Adrenal gland (tissue), 5 donors: ENCODE data around the gene SYT5.

Experiments used
- POLR2A ChIP-seq, 2 donors: fragments of 450-650 bp; IDR thresholded peaks; one replicate each; pipeline ENCODE4 v1.6.1; 2017; ENCODE audit warnings: antibody characterized with exemption in 2 of 2, mild to moderate bottlenecking in 2 of 2, moderate library complexity in 1 of 2
- TF ChIP-seq, protein P1 (sequence below), 6 experiments: fragments of 450-650 bp in 4 of 6; fragments of 200-600 bp in 2 of 6; sonication (generic) in 1 of 6; IDR thresholded peaks; 1 replicate in 5 of 6; 2 replicates in 1 of 6; pipeline versions ENCODE4 v1.5.1 to v1.8.0; 2016 to 2021; ENCODE audit warnings: antibody characterized with exemption in 6 of 6, mild to moderate bottlenecking in 2 of 6, moderate library complexity in 1 of 6
- donor health status: DM: no; HTN: no; CAD: no.

DNA sequence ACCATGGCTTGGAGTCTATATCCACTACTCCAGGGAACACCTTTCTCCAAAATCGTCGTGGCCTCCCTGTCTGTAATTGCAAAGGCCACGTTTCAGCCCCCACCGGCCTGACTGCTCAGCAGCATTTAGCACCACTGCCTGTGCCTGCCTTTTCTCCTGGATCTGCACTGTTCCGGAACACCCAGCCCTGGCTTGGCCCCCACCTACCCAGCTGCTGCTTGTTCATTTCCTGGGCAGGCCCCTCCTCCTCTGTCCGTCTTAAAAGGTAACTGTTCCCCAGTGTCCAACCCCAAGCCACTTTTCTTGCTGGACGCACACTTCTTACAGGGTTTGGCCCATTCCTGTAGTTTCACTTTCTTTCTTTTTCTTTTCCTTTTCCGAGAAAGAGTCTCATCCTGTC is 8.5 kb upstream of the SYT5 start:
- TF ChIP-seq, protein P1, sequence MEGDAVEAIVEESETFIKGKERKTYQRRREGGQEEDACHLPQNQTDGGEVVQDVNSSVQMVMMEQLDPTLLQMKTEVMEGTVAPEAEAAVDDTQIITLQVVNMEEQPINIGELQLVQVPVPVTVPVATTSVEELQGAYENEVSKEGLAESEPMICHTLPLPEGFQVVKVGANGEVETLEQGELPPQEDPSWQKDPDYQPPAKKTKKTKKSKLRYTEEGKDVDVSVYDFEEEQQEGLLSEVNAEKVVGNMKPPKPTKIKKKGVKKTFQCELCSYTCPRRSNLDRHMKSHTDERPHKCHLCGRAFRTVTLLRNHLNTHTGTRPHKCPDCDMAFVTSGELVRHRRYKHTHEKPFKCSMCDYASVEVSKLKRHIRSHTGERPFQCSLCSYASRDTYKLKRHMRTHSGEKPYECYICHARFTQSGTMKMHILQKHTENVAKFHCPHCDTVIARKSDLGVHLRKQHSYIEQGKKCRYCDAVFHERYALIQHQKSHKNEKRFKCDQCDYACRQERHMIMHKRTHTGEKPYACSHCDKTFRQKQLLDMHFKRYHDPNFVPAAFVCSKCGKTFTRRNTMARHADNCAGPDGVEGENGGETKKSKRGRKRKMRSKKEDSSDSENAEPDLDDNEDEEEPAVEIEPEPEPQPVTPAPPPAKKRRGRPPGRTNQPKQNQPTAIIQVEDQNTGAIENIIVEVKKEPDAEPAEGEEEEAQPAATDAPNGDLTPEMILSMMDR (IDR thresholded peaks at IDR 0.05): no peak
- no peak for TF ChIP-seq POLR2A (IDR thresholded peaks at IDR 0.05)
